Hepatocyte (in vitro differentiated cells): Measurements from ENCODE around the gene HIPK3.

Experiments used
- CTCF ChIP-seq: fragments of 200-600 bp; sonication (generic); IDR thresholded peaks from 2 replicates; pipeline ENCODE4 v1.5.1; 2016; ENCODE audit warnings: antibody characterized with exemption, mild to moderate bottlenecking; ENCODE audit not compliant: poor library complexity
- EZH2 ChIP-seq: fragments of 200-600 bp; sonication (generic); IDR thresholded peaks from 2 replicates; pipeline ENCODE4 v1.6.1; 2016; ENCODE audit warnings: antibody characterized with exemption, mild to moderate bottlenecking, borderline replicate concordance

- TF ChIP-seq EZH2 (no peak), CTCF (no peak)
Measured at GRCh38 chr11:33263549-33263948, 6.4 kb downstream of the HIPK3 start.
